Upper lobe of left lung (tissue), 6 donors: ENCODE results near the gene ZSCAN9. TPM values are rescaled to one million over a fixed set of nuclear protein-coding genes. Genes with fewer than 3 reads are reported as not detected.

ENCODE experiments used
- ATAC-seq, 2 donors: fragments of 200-7000 bp; cut with Tn5 transposase; one replicate each; pipeline ENCODE4 v1.9.1; 2022; ENCODE audit warnings: mild to moderate bottlenecking in 2 of 2, moderate library complexity in 2 of 2; ENCODE audit not compliant: low FRiP score in 2 of 2
- DNase-seq, 2 donors: peaks; one replicate each; pipeline ENCODE4 v3.0.0-alpha.2; 2019 to 2020
- H3K27ac ChIP-seq, 4 donors: fragments of 200-600 bp; sonication (generic); one replicate each; pipeline ENCODE4 v1.5.1; 2016 to 2019
- H3K27me3 ChIP-seq, 4 donors: fragments of 200-600 bp; sonication (generic); one replicate each; pipeline ENCODE4 v1.5.1; 2017 to 2019
- H3K36me3 ChIP-seq, 4 donors: fragments of 200-600 bp; sonication (generic); one replicate each; pipeline ENCODE4 v1.5.1; 2016 to 2019
- H3K4me1 ChIP-seq, 4 donors: fragments of 200-600 bp; sonication (generic); one replicate each; pipeline ENCODE4 v1.5.1; 2018 to 2019
- H3K4me3 ChIP-seq, 4 donors: fragments of 200-600 bp; sonication (generic); one replicate each; pipeline ENCODE4 v1.5.1; 2017 to 2019; ENCODE audit warnings: mild to moderate bottlenecking in 2 of 4, moderate library complexity in 1 of 4
- H3K9me3 ChIP-seq, 4 donors: fragments of 200-600 bp; sonication (generic); one replicate each; pipeline ENCODE4 v1.5.1; 2018 to 2019
- EP300 ChIP-seq, 4 donors: sonication (generic); formaldehyde crosslinking; IDR thresholded peaks; one replicate each; pipeline ENCODE4 v1.5.1; 2017; ENCODE audit warnings: antibody characterized with exemption in 4 of 4, control low read depth in 2 of 4
- POLR2A ChIP-seq, 4 donors: fragments of 450-650 bp; IDR thresholded peaks; one replicate each; pipeline ENCODE4 v1.5.1; 2016 to 2017; ENCODE audit warnings: antibody characterized with exemption in 4 of 4, mild to moderate bottlenecking in 2 of 4
- POLR2AphosphoS5 ChIP-seq, 2 donors: sonication (generic); formaldehyde crosslinking; IDR thresholded peaks; one replicate each; pipeline ENCODE4 v1.5.1; 2017; ENCODE audit warnings: antibody characterized with exemption in 2 of 2
- WGBS, 2 donors: methylation state at CpG; one replicate each; pipeline ENCODE4 v1.1.5; 2017 to 2018; 5-methylcytosine and 5-hydroxymethylcytosine counted together
- total RNA-seq, 6 donors: library from RNA; depleted of rRNA in 4 of 6; stranded (reverse); fragments of >200 nt in 4 of 6; gene quantifications; one replicate each; pipeline versions ENCODE4 v1.1.0 to v1.2.1, GENCODE V29; 2016 to 2021
- TF ChIP-seq, protein P1 (sequence below), 6 experiments: fragments of 450-650 bp in 4 of 6; fragments of 200-600 bp in 2 of 6; sonication (generic) in 2 of 6; IDR thresholded peaks; one replicate each; pipeline ENCODE4 v1.5.1; 2016 to 2019; ENCODE audit warnings: antibody characterized with exemption in 6 of 6
- donor health status: DM: no; HTN: no; CAD: no; lungs with moderate emphysema.
- donor health status: DM: no; HTN: yes; CAD: no; lungs with severe emphysema.

ZSCAN9 gene
- total RNA-seq, 6 donors from 2014 or later, result 5.4 to 36.7 (median 12.4) TPM

DNA sequence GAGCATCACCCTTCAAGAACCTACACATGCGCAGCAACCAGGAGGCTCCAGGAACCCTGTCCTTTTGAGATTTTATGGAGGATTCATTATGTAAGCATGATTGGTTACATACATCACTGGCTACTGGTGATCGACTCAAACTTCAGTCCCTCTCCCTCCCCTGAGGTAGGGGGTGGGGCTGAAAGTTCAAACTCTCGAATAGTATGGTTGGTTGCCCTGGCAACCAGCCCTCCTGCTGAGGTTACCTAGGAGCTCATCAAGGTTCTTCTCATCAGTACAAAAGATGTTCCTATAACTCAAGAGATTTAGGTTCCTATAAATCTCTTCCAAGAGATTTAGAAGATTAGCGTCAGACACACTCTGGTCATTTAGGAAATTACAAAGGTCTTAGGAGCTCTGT, 21.9 kb upstream of the ZSCAN9 start:
- peaks cover 7 to 12% (median 9%) of the 10 kb centered on the region in 4 donors for H3K4me1 ChIP-seq
- ATAC-seq, result no peak
- no peak for DNase-seq
- peaks cover 0 to 11% (median 4%) of the 10 kb centered on the region in 4 donors for H3K9me3 ChIP-seq
- 33 to 40% methylated on average over 4 of the region's 4 CpGs for WGBS, 2 donors
- peaks cover 0 to 12% (median 3%) of the 10 kb centered on the region in 4 donors for H3K27me3 ChIP-seq
- no peak for TF ChIP-seq POLR2A (IDR thresholded peaks at IDR 0.05)
- TF ChIP-seq POLR2AphosphoS5 (IDR thresholded peaks at IDR 0.05), result no peak
- TF ChIP-seq, protein P1, sequence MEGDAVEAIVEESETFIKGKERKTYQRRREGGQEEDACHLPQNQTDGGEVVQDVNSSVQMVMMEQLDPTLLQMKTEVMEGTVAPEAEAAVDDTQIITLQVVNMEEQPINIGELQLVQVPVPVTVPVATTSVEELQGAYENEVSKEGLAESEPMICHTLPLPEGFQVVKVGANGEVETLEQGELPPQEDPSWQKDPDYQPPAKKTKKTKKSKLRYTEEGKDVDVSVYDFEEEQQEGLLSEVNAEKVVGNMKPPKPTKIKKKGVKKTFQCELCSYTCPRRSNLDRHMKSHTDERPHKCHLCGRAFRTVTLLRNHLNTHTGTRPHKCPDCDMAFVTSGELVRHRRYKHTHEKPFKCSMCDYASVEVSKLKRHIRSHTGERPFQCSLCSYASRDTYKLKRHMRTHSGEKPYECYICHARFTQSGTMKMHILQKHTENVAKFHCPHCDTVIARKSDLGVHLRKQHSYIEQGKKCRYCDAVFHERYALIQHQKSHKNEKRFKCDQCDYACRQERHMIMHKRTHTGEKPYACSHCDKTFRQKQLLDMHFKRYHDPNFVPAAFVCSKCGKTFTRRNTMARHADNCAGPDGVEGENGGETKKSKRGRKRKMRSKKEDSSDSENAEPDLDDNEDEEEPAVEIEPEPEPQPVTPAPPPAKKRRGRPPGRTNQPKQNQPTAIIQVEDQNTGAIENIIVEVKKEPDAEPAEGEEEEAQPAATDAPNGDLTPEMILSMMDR (IDR thresholded peaks at IDR 0.05), result no peak
- TF ChIP-seq EP300 (IDR thresholded peaks at IDR 0.05), result no peak
- H3K4me3 ChIP-seq, result no peak overlapping the region
- H3K36me3 ChIP-seq, result no peaks in the 10 kb centered on the region
- H3K27ac ChIP-seq, result no peak overlapping the region

DNA sequence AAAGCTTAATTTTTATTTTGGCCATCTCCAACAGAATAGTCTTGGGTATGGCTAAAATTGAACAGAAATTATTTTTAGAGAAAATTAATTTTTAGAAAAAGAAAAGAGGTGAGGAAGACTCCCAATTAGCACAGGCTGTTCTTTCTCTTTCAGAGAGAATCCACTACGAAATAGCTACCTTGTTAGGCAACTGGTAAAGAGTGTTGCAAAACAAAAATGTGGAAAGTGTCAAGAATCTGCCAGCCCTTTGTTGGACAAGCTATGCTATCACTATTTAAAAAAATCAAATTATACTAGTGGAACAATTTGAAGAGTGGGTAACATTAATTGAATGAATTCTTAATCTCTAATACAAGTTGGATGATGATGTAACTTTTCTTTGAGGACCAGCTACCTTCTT, 19.2 kb upstream of the ZSCAN9 start:
- no peak for ATAC-seq
- no peak for TF ChIP-seq POLR2AphosphoS5 (IDR thresholded peaks at IDR 0.05)
- no peak for TF ChIP-seq EP300 (IDR thresholded peaks at IDR 0.05)

DNA sequence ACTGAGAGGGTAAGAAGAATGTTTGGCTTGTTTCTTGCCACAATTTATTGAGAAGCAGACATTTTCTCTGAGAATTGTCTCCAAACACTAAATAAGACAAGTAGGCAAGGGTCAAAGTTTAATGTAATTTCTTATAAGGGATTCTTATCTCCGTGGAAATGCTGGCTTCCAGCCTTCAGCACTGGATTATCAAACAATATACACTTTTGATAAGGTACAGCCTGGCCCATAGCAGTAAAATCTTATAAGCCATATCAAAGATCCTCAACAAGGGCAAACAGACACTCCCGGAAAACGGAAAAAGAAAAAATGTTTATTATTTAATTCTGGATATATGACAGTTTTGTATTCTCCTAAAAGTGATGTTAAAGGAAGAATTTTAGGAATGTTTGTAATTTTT, 18.5 kb upstream of the ZSCAN9 start:
- 35 to 38% methylated on average over 3 of the region's 3 CpGs for WGBS, 2 donors
- H3K4me3 ChIP-seq, result no peak overlapping the region
- H3K36me3 ChIP-seq, result no peaks in the 10 kb centered on the region
- TF ChIP-seq POLR2AphosphoS5 (IDR thresholded peaks at IDR 0.05) (no peak), POLR2A (IDR thresholded peaks at IDR 0.05) (no peak), EP300 (IDR thresholded peaks at IDR 0.05) (no peak)
- TF ChIP-seq, protein P1 (IDR thresholded peaks at IDR 0.05), result no peak
- no peak overlapping the region for H3K27ac ChIP-seq
- DNase-seq (no peak), ATAC-seq (no peak)
- H3K27me3 ChIP-seq, result peaks cover 4 to 25% (median 15%) of the 10 kb centered on the region in 4 donors
- peaks cover 7 to 15% (median 10%) of the 10 kb centered on the region in 4 donors for H3K4me1 ChIP-seq
- H3K9me3 ChIP-seq, result peaks cover 0 to 11% (median 2%) of the 10 kb centered on the region in 4 donors

More for the DNA sequence above, 19.2 kb upstream of the ZSCAN9 start:
- DNase-seq, result no peak
- no peak overlapping the region for H3K27ac ChIP-seq
- 40 to 59% methylated on average over 1 of the region's 1 CpG for WGBS, 2 donors
- peaks cover 0 to 11% (median 2%) of the 10 kb centered on the region in 4 donors for H3K9me3 ChIP-seq
- H3K27me3 ChIP-seq, result peaks cover 4 to 20% (median 14%) of the 10 kb centered on the region in 4 donors
- H3K4me3 ChIP-seq, result no peak overlapping the region
- H3K4me1 ChIP-seq, result peaks cover 7 to 15% (median 10%) of the 10 kb centered on the region in 4 donors
- H3K36me3 ChIP-seq, result no peaks in the 10 kb centered on the region

DNA sequence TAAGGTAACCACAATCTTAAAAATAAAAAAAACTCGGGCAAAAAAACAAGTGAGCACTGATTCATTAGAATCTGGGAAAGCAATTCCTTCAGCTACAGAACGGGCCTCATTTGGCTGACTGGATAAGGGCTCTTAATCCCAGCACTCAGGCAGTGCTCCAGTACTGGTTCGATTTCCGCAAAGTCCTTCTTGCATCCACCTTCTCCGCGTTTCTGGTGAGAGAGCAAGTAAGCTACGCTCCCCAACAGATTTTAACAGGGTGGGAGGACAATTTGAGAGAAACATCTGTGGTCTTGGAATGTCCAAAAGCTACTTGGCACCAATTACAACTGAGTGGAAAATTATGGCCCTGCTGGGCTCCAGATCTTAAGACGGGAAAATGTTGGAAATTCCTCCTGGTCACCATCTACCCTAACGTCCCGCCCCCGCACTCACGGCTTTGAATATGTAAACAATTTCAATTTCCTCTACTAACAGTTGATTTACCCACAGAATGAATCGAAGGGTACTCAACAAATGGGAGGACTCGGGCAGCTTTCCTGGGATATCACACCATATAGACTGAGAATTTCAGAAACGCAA, 18.1 kb upstream of the ZSCAN9 start:
- Histone ChIP-seq H3K36me3 (no peaks in the 10 kb centered on the region), H3K27me3 (peaks cover 4 to 27% (median 15%) of the 10 kb centered on the region in 4 donors), H3K4me3 (peak overlapping the region in 3 of 4 donors; percentile 28 to 37 (median 35)), H3K9me3 (peaks cover 0 to 11% (median 2%) of the 10 kb centered on the region in 4 donors), H3K27ac (peak overlapping the region in 3 of 4 donors; percentile 6 to 66 (median 35)), H3K4me1 (peaks cover 7 to 18% (median 10%) of the 10 kb centered on the region in 4 donors)
- 8 to 11% methylated on average over 15 of the region's 15 CpGs for WGBS, 2 donors
- DNase-seq (peak in 1 of 2 donors; percentile 39), ATAC-seq (peak; percentile 14 to 46)
- TF ChIP-seq, protein P1 (IDR thresholded peaks at IDR 0.05), result no peak
- TF ChIP-seq POLR2AphosphoS5 (IDR thresholded peaks at IDR 0.05) (no peak), POLR2A (IDR thresholded peaks at IDR 0.05) (no peak), EP300 (IDR thresholded peaks at IDR 0.05) (no peak)

GRCh38 chr6:28207510-28208110, 17.5 kb upstream of the ZSCAN9 start:
- H3K27ac ChIP-seq, result peak overlapping the region in 3 of 4 donors; percentile 6 to 66 (median 35)
- H3K4me1 ChIP-seq, result peaks cover 7 to 24% (median 11%) of the 10 kb centered on the region in 4 donors
- peaks cover 0 to 11% (median 2%) of the 10 kb centered on the region in 4 donors for H3K9me3 ChIP-seq
- peaks cover 4 to 30% (median 16%) of the 10 kb centered on the region in 4 donors for H3K27me3 ChIP-seq
- no peak for TF ChIP-seq POLR2AphosphoS5 (IDR thresholded peaks at IDR 0.05)
- TF ChIP-seq POLR2A (IDR thresholded peaks at IDR 0.05), result no peak
- TF ChIP-seq EP300 (IDR thresholded peaks at IDR 0.05), result no peak
- TF ChIP-seq, protein P1 (IDR thresholded peaks at IDR 0.05), result no peak
- 6% methylated on average over 25 to 35 of the region's 35 CpGs for WGBS, 2 donors
- no peaks in the 10 kb centered on the region for H3K36me3 ChIP-seq
- DNase-seq (peak in 1 of 2 donors; percentile 75), ATAC-seq (peak; percentile 65 to 81)
- peak overlapping the region in 3 of 4 donors; percentile 28 to 37 (median 35) for H3K4me3 ChIP-seq
